Measurements from ENCODE around the gene KCNA2.

DNA sequence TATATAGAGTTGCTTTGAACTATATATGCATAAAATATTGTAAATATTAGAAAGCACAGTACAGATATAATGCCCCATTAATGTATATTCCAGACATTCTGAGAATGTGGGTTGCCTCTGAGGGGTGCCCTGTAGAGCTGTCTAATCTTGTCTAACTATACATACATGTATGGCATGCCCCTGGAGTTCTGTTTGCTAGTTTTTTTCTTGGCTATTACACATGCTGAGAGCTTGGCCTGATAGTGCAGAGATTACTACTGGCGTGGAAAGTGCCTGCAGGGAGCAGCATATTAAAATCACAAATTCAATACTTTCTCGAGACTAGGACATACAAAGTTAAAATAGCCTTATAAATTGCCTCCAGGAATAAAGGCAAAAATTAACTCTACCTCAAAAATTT is 44.5 kb upstream of the KCNA2 start:
- TF ChIP-seq EZH2 (IDR thresholded peaks at IDR 0.05) (no peak), POLR2AphosphoS5 (IDR thresholded peaks at IDR 0.05; ENCODE audit: borderline replicate concordance, low read depth, low read length) (no peak)
